Measurements from ENCODE around the gene MYO5C.
"Not testable (repeated sequence)": the region's sequence is repeated elsewhere in the genome, so short reads cannot be mapped to it uniquely, and the experiment has no call there.

The MYO5C gene

GRCh38 chr15:52243697-52244555 is 51.7 kb downstream of the MYO5C start:
- DNase-seq (ENCODE audit: low read depth): no peak
- TF ChIP-seq MAX (IDR thresholded peaks at IDR 0.05; ENCODE audit: low read depth, low read length): no peak
- TF ChIP-seq, protein P1, sequence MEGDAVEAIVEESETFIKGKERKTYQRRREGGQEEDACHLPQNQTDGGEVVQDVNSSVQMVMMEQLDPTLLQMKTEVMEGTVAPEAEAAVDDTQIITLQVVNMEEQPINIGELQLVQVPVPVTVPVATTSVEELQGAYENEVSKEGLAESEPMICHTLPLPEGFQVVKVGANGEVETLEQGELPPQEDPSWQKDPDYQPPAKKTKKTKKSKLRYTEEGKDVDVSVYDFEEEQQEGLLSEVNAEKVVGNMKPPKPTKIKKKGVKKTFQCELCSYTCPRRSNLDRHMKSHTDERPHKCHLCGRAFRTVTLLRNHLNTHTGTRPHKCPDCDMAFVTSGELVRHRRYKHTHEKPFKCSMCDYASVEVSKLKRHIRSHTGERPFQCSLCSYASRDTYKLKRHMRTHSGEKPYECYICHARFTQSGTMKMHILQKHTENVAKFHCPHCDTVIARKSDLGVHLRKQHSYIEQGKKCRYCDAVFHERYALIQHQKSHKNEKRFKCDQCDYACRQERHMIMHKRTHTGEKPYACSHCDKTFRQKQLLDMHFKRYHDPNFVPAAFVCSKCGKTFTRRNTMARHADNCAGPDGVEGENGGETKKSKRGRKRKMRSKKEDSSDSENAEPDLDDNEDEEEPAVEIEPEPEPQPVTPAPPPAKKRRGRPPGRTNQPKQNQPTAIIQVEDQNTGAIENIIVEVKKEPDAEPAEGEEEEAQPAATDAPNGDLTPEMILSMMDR (IDR thresholded peaks at IDR 0.05; ENCODE audit: low read depth, low read length): no peak
- TF ChIP-seq POLR2A (IDR thresholded peaks at IDR 0.05; ENCODE audit: extremely low read depth, insufficient read length): no peak
- TF ChIP-seq MYC (IDR thresholded peaks at IDR 0.05; ENCODE audit: low read depth, low read length): no peak
- no peak overlapping the region for H3K4me3 ChIP-seq (ENCODE audit: low read depth, low read length)

DNA sequence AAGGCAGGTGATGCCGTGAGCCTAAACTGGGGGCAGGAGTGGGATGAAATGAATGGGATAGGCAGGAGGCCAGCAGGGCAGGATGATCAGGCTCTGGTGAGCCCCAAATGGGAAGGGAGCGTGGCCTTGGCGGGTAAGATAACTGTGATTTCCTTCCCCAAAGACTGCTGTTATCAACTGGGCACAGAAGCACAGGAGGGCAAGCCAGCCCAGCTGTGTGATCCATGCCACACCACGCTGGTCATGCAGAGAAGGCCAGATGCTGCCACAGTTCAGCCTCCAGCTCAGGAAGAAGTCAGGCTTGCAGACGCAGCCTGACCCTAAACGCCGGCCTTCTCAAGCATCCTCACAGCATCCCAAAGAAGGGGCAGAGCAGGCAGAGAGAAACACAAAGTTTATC is 52.3 kb downstream of the MYO5C start:
- no peak for DNase-seq (ENCODE audit: low read depth)
- no peak overlapping the region for H3K4me3 ChIP-seq (ENCODE audit: low read depth, low read length)
- TF ChIP-seq MYC (IDR thresholded peaks at IDR 0.05; ENCODE audit: low read depth, low read length) (no peak), MAX (IDR thresholded peaks at IDR 0.05; ENCODE audit: low read depth, low read length) (no peak), POLR2A (IDR thresholded peaks at IDR 0.05; ENCODE audit: extremely low read depth, insufficient read length) (no peak)
- TF ChIP-seq, protein P1 (IDR thresholded peaks at IDR 0.05; ENCODE audit: low read depth, low read length): no peak

- no peak overlapping the region for H3K4me3 ChIP-seq (ENCODE audit: low read depth, low read length)
- no peak for DNase-seq (ENCODE audit: low read depth)
- TF ChIP-seq MAX (IDR thresholded peaks at IDR 0.05; ENCODE audit: low read depth, low read length): no peak
Measured at GRCh38 chr15:52241489-52241888, 54.1 kb downstream of the MYO5C start.

DNA sequence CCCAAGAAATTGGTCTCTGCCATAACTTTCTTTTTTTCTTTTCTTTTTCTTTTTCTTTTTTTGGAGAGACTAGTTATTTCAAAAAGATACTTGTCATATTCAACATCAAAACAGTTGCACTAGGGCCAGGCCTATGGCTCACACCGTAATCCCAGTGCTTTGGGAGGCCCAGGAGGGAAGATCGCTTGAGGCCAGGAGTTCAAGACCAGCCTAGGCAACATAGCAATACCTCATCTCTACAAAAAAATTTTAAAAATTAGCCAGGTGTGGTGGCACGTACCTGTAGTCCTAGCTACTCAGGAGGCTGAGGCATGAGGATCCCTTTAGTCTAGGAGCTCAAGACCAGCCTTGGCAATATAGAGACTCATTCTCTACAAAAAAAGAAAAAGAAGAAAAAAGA is 55.4 kb downstream of the MYO5C start:
- no peak overlapping the region for H3K4me3 ChIP-seq (ENCODE audit: low read depth, low read length)
- TF ChIP-seq MYC (IDR thresholded peaks at IDR 0.05; ENCODE audit: low read depth, low read length) (no peak), MAX (IDR thresholded peaks at IDR 0.05; ENCODE audit: low read depth, low read length) (no peak), POLR2A (IDR thresholded peaks at IDR 0.05; ENCODE audit: extremely low read depth, insufficient read length) (no peak)
- TF ChIP-seq, protein P1 (IDR thresholded peaks at IDR 0.05; ENCODE audit: low read depth, low read length): no peak
- no peak for DNase-seq (ENCODE audit: low read depth)

GRCh38 chr15:52238989-52239525 is 56.5 kb downstream of the MYO5C start:
- not testable (repeated sequence) for DNase-seq (ENCODE audit: low read depth); H3K4me3 ChIP-seq (ENCODE audit: low read depth, low read length)

GRCh38 chr15:52238149-52238548 is 57.5 kb downstream of the MYO5C start:
- DNase-seq (ENCODE audit: low read depth): no peak
- no peak for TF ChIP-seq MAX (IDR thresholded peaks at IDR 0.05; ENCODE audit: low read depth, low read length)
- TF ChIP-seq POLR2A (IDR thresholded peaks at IDR 0.05; ENCODE audit: extremely low read depth, insufficient read length): no peak
- no peak for TF ChIP-seq MYC (IDR thresholded peaks at IDR 0.05; ENCODE audit: low read depth, low read length)
- TF ChIP-seq, protein P1 (IDR thresholded peaks at IDR 0.05; ENCODE audit: low read depth, low read length): no peak
- H3K4me3 ChIP-seq (ENCODE audit: low read depth, low read length): no peak overlapping the region

Data from NB4 (cell line).